Body of pancreas (tissue), 4 donors: ENCODE measurements around the gene PTGDR.

ENCODE experiments used
- POLR2A ChIP-seq, 3 donors: fragments of 450-650 bp; IDR thresholded peaks; one replicate each; pipeline ENCODE4 v1.6.1; 2016; ENCODE audit warnings: antibody characterized with exemption in 3 of 3, mild to moderate bottlenecking in 2 of 3
- TF ChIP-seq, protein P1 (sequence below), 7 experiments: fragments of 450-650 bp in 4 of 7; fragments of 200-600 bp in 3 of 7; sonication (generic) in 3 of 7; IDR thresholded peaks; one replicate each; pipeline ENCODE4 v1.5.1; 2016 to 2019; ENCODE audit warnings: antibody characterized with exemption in 7 of 7

DNA sequence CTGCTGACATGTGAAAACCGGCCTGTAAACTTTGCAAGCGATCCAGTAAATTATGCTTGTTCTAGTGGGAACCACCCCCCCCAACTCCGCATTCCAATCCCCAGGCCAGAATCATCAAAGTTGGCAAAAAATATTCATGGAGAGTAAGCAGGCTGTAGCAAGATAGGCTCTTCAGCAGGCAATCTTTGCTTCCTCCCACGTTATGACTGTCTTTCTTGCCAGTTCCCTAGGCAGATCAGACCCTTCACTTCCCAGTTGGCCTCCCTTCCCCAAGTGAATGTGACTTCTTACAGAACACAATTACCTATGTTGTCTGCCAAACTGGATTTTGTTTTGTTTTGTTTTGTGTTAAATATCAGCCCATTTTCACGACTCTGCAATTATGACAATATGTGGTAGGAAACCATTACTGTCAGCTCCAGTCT is 45.4 kb downstream of the PTGDR start:
- TF ChIP-seq, protein P1, sequence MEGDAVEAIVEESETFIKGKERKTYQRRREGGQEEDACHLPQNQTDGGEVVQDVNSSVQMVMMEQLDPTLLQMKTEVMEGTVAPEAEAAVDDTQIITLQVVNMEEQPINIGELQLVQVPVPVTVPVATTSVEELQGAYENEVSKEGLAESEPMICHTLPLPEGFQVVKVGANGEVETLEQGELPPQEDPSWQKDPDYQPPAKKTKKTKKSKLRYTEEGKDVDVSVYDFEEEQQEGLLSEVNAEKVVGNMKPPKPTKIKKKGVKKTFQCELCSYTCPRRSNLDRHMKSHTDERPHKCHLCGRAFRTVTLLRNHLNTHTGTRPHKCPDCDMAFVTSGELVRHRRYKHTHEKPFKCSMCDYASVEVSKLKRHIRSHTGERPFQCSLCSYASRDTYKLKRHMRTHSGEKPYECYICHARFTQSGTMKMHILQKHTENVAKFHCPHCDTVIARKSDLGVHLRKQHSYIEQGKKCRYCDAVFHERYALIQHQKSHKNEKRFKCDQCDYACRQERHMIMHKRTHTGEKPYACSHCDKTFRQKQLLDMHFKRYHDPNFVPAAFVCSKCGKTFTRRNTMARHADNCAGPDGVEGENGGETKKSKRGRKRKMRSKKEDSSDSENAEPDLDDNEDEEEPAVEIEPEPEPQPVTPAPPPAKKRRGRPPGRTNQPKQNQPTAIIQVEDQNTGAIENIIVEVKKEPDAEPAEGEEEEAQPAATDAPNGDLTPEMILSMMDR (IDR thresholded peaks at IDR 0.05): no peak
- TF ChIP-seq POLR2A (IDR thresholded peaks at IDR 0.05): no peak
